Inflammatory macrophage treated with lipopolysaccharide for 4 hours (primary cell): ENCODE data around the gene KCTD12.
"Not testable (repeated sequence)": the region's sequence is repeated elsewhere in the genome, so short reads cannot be mapped to it uniquely, and the experiment has no call there.

Source experiments
- DNase-seq: peaks from one replicate; pipeline ENCODE4 v3.0.0-alpha.2; 2020

The KCTD12 gene

DNA sequence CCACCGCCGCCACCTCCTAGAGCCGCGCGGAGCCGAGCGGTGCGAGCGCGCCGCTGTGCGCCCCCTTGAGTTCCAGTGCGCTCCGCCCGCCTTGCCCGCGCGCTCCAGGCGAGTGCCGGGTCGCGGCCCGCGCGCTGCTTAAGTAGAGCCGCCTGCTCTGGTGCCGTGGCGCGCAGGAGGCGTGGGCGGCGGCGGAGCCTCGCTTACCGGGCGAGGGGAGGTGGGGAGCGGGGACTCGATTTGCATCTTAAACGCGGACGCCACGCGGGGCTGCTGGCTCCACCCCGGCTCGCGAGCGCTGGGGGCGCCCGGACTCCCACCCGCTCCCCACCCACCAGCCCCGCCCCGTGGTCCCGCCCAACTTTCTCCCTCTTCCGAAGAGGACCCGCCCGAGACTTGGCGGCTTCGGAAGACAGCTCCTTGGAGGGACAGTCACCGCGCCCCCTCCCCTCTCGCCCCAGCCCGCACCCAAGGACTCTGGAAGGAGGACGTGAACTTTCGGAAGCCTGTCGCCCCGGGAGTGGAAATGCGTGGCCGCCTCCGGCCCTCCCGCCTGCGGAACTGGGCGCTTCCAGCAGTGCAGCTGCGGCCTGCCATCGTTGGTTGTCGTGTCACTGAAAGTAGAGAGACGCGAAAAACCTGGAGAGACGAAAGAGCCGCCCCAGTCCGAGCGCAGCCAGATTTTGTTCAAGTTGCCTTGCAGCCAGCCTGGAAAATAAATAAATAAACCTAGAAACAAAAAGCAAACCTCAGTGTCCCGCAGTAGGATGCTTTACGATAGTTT is at the start of gene KCTD12:
KCTD12 (minus strand) TSS at position 114 of the 784 bp plus-strand sequence. CDS start 257 bp downstream, outside the sequence.
- peak; percentile 85 for DNase-seq

DNA sequence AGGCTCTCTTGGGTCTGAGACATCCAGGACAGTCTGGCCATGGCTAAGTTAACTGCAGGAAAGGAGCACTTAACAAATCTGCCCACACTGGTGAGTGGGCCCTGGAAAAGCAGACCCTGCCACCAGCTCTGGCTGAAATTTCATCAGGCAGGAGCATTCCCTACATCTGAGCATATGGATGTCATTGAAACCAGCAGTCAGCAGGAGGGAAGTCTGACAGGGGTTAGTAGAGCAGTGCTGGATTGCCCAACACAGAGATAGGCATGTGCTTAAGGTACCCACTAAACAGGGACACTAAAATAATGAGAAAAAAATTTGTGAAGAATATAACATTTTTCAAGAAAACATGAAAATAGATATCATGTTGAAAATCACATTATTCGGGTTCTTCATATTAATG is 48.5 kb upstream of the KCTD12 start:
- no peak for DNase-seq

DNA sequence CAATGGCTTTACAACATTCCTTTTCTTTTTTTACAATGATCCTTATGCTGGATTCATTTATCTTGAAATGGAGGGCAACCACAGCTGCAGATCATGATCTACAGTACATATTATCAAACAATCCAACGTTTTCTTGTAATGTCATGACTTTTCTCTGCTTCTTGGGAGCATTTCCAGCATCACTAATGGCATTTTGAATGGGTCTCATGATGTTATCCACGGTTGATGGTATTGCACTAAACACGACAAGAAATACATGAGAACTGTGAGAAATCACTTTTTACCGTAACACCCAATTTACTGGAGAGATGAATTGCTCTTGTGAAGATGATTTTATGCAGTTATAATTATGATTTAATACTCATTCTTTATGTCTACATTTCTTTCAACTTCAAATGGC is 45.9 kb upstream of the KCTD12 start:
- DNase-seq: no peak

DNA sequence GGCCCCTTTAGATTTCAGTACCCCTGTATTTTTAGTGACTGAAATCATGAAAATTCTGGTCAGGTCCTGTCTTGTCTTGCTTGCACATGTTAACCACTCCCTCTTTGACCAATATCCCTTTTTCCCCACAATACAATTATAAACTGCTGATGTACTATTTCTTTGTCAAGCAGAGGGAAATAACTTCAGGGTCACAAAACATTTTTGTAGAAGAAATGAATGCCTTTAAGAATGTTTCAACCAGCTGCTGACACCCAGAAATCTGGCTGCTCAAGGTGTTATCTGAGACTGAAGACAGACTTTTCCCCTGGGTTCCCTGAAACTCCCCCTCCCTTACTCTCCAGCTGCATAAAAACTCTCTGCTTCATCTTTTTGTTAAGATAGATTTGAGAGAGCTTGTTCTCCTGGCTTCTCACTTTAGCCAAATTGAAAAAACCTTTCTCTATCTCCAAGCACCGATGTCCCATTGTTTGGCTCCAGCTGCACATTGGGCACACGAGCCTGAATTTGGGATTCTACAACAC is 43.7 kb upstream of the KCTD12 start:
- no peak for DNase-seq

DNA sequence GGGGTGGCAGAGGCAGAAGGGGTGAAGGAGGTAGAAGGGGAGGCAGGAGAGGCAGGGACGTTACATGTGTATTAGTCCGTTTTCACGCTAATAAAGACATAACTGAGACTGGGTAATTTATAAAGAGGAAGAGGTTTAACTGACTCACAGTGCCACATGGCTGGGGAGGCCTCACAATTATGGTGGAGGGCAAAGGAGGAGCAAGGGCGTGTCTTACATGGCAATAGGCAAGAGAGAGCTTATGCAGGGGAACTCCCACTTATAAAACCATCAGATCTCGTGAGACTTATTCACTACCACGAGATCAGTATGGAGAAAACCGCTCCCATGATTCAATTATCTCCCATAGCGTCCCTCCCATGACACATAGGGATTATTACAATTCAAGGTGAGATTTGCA is 43.1 kb upstream of the KCTD12 start:
- peak; percentile 36 for DNase-seq

DNA sequence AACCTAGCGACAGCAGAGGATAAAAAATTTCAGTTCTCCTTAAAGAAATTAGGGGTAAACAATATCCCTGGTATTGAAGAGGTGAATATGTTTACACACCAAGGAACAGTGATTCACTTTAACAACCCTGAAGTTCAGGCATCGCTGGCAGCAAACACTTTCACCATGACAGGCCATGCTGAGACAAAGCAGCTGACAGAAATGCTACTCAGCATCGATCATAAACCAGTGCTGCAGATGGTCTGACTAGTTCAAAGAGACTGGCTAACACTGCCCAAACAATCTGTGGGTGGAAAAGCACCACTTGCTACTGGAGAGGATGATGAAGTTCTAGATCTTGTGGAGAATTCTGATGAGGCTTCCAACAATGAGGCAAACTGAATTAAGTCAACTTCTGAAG is 42.3 kb upstream of the KCTD12 start:
- no peak for DNase-seq

DNA sequence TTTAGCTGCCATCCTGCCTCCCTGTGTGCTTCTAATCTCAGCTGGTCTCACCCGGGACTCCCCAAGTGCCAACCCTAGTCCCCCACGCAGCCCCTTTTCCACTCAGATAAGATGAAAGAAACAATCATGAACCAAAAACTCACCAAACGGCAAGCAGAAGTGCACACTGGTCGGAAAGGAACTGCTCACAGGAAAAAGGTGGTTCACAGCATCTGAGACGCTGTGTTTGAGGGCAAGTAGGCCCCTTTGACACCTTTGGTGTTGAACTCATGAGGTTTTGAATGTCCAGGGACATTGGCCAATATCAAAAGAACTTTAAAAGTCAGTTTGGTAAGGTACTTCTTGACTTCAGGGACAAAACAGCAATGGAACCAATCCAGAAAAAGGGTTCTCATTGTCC is 41.8 kb upstream of the KCTD12 start:
- no peak for DNase-seq

DNA sequence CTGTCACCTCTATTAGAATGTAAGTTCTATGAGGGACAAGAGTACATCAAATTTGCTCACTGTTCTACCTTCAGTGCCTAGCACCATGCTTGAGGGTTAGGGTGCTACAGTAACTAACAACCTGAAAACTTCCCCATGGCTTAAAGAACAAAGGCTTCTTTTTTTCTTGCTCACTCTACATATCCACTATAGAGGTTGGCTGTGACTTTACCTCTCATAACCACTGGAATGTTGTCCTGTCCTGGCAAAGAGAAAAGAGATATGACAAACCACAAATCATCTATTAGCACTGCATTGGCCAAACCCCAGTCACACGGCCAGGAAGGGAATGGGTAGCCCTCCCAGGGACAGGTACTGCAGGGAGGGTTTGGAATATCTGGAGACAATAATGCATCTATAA is 38.9 kb upstream of the KCTD12 start:
- DNase-seq: no peak

DNA sequence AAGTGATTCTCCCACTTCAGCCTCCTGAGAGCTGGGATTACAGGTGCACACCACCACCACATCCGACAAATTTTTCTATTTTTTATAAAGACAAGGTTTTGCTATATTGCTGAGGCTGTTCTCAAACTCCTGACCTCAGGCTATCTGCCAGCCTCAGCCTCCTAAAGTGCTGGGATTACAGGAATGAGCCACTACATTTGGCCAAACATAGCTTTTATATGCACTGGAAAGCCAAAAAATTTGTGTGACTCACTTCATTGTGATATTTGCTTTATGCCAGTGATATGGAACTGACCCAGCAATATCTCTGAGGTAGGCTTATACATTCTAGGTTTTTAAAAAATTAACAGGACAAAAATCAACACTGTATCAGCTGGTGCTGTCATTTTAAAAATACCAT is 35.3 kb upstream of the KCTD12 start:
- no peak for DNase-seq

DNA sequence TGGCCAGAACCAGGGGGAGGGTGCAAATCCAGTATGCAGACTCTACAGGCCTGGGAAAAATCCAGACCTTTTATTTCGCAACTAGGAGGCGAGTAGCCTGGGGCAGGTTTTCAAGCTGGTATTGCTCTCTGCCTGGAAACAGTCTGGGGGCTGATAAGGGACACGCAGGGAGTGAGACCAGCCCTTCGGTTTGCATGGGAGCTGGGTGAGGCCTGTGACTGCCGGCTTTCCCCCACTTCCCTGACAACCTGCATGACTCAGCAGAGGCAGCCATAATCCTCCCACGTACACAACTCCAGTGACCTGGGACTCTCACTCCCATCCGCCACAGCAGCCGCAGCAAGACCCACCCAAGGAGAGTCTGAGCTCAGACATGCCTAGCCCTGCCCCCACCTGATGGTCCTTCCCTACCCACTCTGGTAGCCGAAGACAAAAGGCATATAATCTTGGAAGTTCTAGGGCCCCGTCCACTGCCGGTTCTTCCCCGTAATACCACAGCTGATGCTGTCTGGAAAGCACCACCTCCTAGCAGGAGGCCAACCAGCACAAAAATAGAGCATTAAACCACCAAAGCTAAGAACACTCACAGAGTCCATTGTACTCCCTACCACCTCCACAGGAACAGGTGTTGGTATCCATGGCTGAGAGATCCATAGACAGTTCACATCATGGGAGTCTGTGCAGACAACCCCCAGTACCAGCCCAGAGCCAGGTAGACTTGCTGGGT is 31.7 kb upstream of the KCTD12 start:
- DNase-seq: not testable (repeated sequence)

DNA sequence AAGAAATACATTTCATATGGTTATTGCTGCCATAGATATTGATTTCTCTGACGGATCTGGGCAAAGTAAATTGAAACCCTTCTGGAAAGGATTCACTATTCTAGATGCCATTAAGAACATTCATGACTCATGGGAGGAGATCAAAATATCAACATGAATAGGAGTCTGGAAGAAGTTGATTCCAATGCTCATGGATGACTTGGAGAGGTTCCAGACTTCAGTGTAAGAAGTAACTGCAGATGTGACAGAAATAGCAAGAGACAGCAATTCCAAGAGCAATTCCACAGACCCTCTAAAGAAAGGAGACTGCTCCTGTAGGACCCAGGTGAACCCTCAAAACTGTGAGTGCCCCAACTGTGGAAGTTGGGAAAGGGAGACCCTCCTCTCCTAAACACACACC is 30.9 kb upstream of the KCTD12 start:
- no peak for DNase-seq

DNA sequence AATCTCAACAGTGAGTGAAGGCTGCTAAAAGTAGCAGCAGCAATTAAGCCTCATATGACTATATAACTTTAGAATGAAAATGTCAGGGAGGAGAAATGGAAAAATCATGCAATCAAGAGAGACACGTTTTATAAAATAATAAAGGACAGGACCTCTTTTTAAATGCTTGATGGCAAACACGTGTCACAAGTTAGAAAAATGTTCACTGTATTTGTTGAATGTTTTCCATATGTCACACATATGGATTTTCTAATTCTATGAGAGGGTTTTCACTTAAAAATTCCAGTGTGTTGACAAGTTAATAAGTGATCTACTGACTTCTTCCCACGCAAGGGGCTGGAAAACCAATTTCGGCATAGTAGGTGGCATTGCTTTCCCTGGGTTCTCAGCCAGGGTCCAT is 27.7 kb upstream of the KCTD12 start:
- DNase-seq: no peak

DNA sequence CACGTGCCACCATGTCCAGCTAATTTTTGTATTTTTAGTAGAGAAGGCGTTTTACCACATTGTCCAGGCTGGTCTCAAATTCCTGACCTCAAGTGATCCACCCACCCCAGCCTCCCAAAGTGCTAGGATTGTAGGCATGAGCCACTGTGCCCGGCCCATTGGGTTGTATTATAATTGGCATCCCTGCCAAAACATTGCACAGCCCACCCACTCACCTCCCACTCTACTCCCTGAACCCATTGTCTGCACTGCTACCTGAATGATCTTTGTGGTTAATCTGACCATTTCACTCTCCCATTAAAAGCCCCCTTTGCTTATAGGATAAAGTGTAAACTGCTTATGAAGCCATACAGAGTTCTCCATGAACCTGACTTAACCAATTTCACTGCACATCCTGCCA is 26.3 kb upstream of the KCTD12 start:
- no peak for DNase-seq

DNA sequence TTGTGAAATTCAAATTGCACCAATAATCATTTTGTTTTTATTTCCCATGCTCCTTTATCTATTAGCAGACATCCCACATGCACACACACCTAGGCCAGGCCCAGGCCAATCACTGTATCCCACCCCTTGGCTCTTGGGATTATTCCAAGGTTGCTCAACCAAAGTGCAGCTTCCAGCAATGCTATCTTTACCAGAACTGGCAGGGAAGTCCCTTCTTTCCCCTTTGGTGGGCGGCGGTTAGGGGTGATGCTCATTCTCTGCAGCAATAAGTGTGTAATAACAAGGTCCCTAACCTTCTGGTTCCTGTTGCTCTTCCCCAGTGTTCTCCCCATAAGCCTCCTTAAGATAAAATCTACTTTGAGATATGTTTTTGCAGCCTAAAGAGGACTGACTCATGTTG is 18.3 kb upstream of the KCTD12 start:
- DNase-seq: peak; percentile 75

DNA sequence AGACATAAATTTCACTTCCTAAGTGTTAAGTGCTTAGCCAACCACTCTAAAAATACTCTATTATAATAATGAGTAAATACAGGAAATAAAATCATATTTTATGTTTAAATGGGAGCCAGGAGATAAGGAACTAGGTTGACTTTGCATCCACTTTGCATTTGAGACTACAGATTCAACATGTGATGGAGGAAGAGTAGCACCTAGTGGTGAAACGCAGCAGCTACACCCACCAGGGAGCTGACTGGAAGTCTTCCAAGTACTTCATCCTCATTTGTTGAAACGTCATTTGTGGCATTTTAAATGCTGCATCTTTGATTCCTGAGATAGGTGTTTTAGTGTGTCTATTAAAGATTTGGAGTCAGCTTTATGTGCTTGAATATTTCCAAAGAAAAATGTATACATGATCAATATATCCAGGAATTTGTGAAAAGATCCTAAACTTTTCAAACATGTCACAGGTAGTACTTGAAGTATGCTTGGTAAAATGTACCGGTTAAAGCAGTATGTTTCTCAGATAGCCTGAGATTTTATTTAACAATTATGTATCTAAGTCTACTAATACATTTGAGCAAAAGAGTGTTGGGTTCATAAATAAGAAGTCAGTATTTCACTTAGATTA is 17.4 kb upstream of the KCTD12 start:
- peak; percentile 88 for DNase-seq

DNA sequence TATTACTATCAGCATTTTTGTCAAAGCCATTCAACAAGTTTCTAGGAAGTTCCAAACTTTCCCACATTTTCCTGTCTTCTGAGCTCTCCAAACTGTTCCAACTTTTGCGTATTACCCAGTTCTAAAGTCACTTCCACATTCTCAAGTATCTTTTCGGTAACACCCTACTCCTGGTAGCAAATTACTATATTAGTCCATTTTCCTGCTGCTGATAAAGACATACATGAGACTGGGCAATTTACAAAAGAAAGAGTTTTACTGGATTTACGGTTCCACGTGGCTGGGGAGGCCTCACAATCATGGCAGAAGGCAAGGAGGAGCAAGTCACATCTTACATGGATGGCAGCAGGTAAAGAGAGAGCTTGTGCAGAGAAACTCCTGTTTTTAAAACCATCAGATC is 12.9 kb upstream of the KCTD12 start:
- not testable (repeated sequence) for DNase-seq

DNA sequence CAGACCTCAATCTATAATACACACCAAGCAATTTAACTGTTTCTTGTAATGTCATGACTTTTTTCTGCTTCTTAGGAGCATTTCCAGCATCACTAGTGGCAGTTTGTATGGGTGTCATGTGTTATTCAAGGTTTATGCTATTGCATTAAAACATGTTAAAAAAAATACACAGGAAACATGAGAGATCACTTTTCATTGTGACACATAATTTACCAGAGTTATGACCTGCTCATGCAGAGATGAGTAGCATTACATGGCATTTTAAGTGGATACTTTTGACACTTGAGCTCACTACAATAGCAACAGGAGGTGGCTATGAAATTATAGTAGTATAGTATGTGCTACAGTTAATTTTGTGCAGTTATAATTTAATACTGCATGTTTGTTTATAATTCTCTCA is 11.0 kb upstream of the KCTD12 start:
- DNase-seq: not testable (repeated sequence)

DNA sequence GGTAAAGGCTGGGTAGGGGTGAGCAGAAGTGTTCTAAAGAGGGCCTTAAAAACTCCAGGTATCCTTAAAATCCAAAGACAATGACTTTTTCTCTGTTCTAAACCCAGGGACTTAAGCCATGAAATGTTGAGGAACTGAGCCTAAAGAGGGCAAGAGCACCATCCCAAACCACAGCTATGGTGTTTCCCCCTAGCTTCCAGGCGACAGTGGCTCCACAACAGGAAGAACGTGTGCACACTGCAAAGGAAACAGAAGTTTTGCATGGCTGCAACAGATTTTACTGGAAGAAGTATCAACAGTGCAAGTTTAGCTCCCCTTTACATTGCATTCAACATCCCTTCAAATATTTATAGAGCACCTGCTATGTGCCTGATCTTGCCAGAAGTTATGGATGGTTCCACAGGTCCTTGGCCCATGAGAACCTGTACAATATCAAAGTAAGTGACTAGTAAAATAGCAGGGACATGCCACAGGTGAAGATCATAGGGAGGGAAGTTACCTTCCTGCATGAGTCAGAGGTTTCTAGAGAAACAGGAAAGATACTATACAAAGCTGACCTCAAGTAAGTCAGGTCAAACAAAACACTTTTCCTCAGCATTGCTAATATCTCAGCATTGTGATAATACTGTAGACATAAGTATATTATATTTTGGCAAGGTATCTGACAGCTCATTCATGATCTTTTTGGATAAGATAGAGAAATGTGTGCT is 8.4 kb upstream of the KCTD12 start:
- peak; percentile 22 for DNase-seq

DNA sequence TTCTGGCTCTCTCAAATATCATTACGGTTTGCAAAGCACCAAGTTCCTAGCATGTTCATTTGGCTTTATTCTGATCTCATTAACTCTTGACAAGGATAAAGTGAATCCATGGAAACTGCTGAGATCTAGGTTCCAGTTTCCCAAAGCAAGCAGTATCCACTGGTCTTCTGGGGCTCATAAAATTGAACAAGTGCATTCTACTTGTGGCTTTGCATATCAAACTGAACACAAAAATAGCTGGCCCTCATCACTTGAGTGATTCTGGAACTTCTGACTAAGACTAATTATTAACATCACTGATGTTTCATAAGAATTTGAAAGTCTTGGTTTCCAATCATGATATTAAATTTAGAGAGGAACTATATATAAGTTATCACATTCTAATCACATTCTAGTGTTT is 6.3 kb upstream of the KCTD12 start:
- DNase-seq: no peak

DNA sequence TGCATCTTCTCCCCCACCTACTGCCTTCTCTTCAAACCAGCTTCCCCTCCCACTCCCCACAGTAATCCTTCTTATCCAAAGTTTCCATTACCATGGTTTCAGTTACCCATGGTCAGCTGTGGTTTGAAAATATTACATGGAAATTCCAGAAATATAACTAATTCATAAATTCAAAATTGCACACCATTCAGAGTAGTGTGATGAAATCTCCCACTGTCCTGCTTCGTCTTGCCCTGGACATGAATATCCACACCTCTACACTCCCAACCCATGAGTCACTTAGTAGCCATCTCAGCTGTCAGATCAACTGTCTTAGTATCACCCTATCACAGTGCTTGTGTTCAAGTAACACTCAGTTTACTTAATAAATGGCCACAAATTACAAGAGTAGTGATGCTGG is 3.8 kb upstream of the KCTD12 start:
- no peak for DNase-seq

DNA sequence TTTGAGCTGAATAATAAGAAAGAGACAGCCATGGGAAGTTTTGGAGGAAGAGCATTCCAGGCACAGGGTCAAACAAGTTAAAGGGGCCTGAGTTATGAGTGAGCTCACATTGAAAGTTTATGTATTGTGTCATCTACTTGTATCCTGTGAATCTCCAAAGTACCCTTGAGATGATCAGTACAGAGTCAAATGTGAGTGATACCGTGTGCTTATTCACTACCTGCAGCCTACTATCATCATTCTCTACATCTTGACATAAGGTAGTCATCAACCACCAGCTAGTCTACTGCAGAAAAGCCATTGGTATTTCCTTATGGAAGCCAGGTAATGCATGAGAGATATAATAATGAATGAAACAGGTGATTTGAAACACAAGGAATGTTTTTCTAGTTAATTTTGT is 3.0 kb upstream of the KCTD12 start:
- no peak for DNase-seq

DNA sequence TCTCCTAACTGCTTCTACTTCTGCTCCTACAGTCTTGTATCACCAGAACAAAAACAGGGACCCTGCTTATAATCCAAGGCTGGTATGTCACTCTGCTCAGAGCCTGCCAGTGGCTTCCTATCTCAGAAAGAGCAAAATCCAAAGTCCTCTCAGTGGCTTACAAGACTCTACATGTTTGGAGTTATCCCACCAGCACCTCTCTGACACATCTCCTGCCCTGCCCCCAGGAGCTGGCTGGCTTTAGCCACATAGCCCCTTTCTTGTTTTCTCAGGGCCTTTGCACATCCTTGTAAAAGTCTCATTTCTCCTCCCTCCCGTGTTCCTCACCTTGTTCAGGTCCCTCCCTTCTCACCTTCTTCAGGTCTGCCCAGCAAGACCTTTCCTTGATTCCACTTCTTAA is 2.2 kb upstream of the KCTD12 start:
- no peak for DNase-seq

DNA sequence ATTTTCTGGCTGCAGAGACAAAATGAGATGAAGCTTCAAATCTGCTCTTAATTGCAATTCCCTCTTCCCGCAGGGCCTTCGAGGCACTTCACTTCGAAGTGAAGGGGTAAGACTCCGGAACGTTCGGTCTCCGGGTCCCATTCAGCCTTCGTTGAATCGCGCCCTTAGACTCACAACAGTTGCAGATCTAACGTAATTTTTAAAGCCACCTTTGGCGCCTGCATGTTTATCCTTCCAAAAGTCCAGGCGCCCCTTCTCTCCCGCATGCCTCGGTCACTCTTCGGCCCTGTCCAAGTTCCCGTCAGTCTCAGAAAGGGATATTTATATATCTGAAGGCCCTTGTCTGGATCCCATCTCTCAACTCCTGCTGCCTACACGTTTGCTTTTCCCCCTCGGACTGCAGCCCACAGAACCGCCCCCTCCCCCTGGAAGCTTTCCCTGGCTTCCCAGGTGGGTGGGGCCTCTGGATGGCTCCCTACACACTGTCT is 915 bp upstream of the KCTD12 start:
- DNase-seq: no peak
